Gastroesophageal sphincter (tissue), 4 donors: ENCODE data around the gene VAV2. TPM values are rescaled to one million over a fixed set of nuclear protein-coding genes. Genes with fewer than 3 reads are reported as not detected.

Experiments
- ATAC-seq: fragments of 150-250 bp; one replicate; pipeline ENCODE4 v1.9.1; 2016; ENCODE audit warnings: mild to moderate bottlenecking, moderate library complexity
- H3K27ac ChIP-seq, 4 donors: fragments of 200-600 bp; sonication (generic) in 3 of 4; 1 replicate in 3 of 4; 2 replicates in 1 of 4; pipeline ENCODE4 v1.5.1; 2016 to 2019
- H3K27me3 ChIP-seq: fragments of 200-600 bp; sonication (generic); one replicate; pipeline ENCODE4 v1.5.1; 2019
- H3K36me3 ChIP-seq, 2 donors: fragments of 200-600 bp; sonication (generic); one replicate each; pipeline ENCODE4 v1.5.1; 2019; ENCODE audit warnings: control low read depth in 1 of 2
- H3K4me1 ChIP-seq, 3 donors: fragments of 200-600 bp; sonication (generic); 1 replicate in 2 of 3; 2 replicates in 1 of 3; pipeline ENCODE4 v1.5.1; 2016 to 2019; ENCODE audit warnings: control low read depth in 2 of 3
- H3K4me3 ChIP-seq, 2 donors: fragments of 200-600 bp; sonication (generic); one replicate each; pipeline ENCODE4 v1.5.1; 2019; ENCODE audit warnings: mild to moderate bottlenecking in 1 of 2, moderate library complexity in 1 of 2
- H3K9me3 ChIP-seq, 3 donors: fragments of 200-600 bp; sonication (generic); one replicate each; pipeline ENCODE4 v1.5.1; 2017 to 2019; ENCODE audit warnings: control low read depth in 2 of 3
- EP300 ChIP-seq: sonication (generic); formaldehyde crosslinking; IDR thresholded peaks from one replicate; pipeline ENCODE4 v1.6.1; 2017; ENCODE audit warnings: antibody characterized with exemption, mild to moderate bottlenecking
- POLR2A ChIP-seq, 2 donors: fragments of 450-650 bp; IDR thresholded peaks; one replicate each; pipeline ENCODE4 v1.6.1; 2017; ENCODE audit warnings: antibody characterized with exemption in 2 of 2, mild to moderate bottlenecking in 2 of 2, moderate library complexity in 1 of 2
- POLR2AphosphoS5 ChIP-seq: sonication (generic); formaldehyde crosslinking; IDR thresholded peaks from one replicate; pipeline ENCODE4 v1.6.1; 2017; ENCODE audit warnings: antibody characterized with exemption
- WGBS, 2 donors: methylation state at CpG; one replicate each; pipeline ENCODE4 v1.1.5; 2018; ENCODE audit warnings: low coverage in 1 of 2; 5-methylcytosine and 5-hydroxymethylcytosine counted together
- total RNA-seq, 4 donors: library from RNA; depleted of rRNA; stranded (reverse); fragments of >200 nt; gene quantifications; one replicate each; pipeline ENCODE4 v1.1.0, GENCODE V29; 2016
- TF ChIP-seq, protein P1 (sequence below), 4 experiments: fragments of 200-600 bp in 2 of 4; fragments of 450-650 bp in 2 of 4; sonication (generic) in 1 of 4; IDR thresholded peaks; one replicate each; pipeline ENCODE4 v1.5.1; 2017 to 2019; ENCODE audit warnings: antibody characterized with exemption in 4 of 4, mild to moderate bottlenecking in 2 of 4, moderate library complexity in 2 of 4

The VAV2 gene
- total RNA-seq, 4 donors from 2014 or later = 7.7 to 16.8 (median 8.9) TPM

GRCh38 chr9:133850937-133851336 lies 141.2 kb downstream of the VAV2 start:
- Histone ChIP-seq H3K9me3 (no peaks in the 10 kb centered on the region), H3K27me3 (no peaks in the 10 kb centered on the region), H3K4me1 (peaks cover 0 to under 1% (median 0%) of the 10 kb centered on the region in 3 donors), H3K27ac (no peak overlapping the region), H3K36me3 (no peaks in the 10 kb centered on the region), H3K4me3 (no peak overlapping the region)
- 96% methylated on average over 5 of the region's 7 CpGs; no CpG with 5 or more reads in 1 of the 2 donors for WGBS, 2 donors
- no peak for ATAC-seq
- TF ChIP-seq EP300 = no peak
- TF ChIP-seq POLR2A (IDR thresholded peaks at IDR 0.05) = no peak
- TF ChIP-seq POLR2AphosphoS5 = no peak
- TF ChIP-seq, protein P1, sequence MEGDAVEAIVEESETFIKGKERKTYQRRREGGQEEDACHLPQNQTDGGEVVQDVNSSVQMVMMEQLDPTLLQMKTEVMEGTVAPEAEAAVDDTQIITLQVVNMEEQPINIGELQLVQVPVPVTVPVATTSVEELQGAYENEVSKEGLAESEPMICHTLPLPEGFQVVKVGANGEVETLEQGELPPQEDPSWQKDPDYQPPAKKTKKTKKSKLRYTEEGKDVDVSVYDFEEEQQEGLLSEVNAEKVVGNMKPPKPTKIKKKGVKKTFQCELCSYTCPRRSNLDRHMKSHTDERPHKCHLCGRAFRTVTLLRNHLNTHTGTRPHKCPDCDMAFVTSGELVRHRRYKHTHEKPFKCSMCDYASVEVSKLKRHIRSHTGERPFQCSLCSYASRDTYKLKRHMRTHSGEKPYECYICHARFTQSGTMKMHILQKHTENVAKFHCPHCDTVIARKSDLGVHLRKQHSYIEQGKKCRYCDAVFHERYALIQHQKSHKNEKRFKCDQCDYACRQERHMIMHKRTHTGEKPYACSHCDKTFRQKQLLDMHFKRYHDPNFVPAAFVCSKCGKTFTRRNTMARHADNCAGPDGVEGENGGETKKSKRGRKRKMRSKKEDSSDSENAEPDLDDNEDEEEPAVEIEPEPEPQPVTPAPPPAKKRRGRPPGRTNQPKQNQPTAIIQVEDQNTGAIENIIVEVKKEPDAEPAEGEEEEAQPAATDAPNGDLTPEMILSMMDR (IDR thresholded peaks at IDR 0.05) = no peak

GRCh38 chr9:133850161-133850560 lies 142.0 kb downstream of the VAV2 start:
- TF ChIP-seq POLR2AphosphoS5 = no peak
- TF ChIP-seq EP300 = no peak
- TF ChIP-seq, protein P1 (IDR thresholded peaks at IDR 0.05) = no peak
- TF ChIP-seq POLR2A (IDR thresholded peaks at IDR 0.05) = no peak
- ATAC-seq = no peak
- 90% methylated on average over 3 of the region's 9 CpGs; no CpG with 5 or more reads in 1 of the 2 donors for WGBS, 2 donors
- H3K9me3 ChIP-seq = no peaks in the 10 kb centered on the region
- H3K36me3 ChIP-seq = no peaks in the 10 kb centered on the region
- no peak overlapping the region for H3K27ac ChIP-seq
- peaks cover 0 to 9% (median 0%) of the 10 kb centered on the region in 3 donors for H3K4me1 ChIP-seq
- no peaks in the 10 kb centered on the region for H3K27me3 ChIP-seq
- H3K4me3 ChIP-seq = no peak overlapping the region

- Histone ChIP-seq H3K36me3 (no peaks in the 10 kb centered on the region), H3K9me3 (no peaks in the 10 kb centered on the region), H3K4me1 (peaks cover 0 to 18% (median 3%) of the 10 kb centered on the region in 3 donors), H3K27me3 (no peaks in the 10 kb centered on the region), H3K27ac (no peak overlapping the region), H3K4me3 (no peak overlapping the region)
- ATAC-seq = no peak
- TF ChIP-seq POLR2A (IDR thresholded peaks at IDR 0.05) = no peak
- TF ChIP-seq POLR2AphosphoS5 = no peak
- TF ChIP-seq EP300 = no peak
- TF ChIP-seq, protein P1 (IDR thresholded peaks at IDR 0.05) = no peak
- 88 to 94% methylated on average over 5 to 6 of the region's 16 CpGs for WGBS, 2 donors
Observed at GRCh38 chr9:133849110-133849670, 142.9 kb downstream of the VAV2 start.

GRCh38 chr9:133848471-133849109 lies 143.5 kb downstream of the VAV2 start:
- no peaks in the 10 kb centered on the region for H3K27me3 ChIP-seq
- H3K9me3 ChIP-seq = no peaks in the 10 kb centered on the region
- no peak overlapping the region for H3K27ac ChIP-seq
- ATAC-seq = no peak
- WGBS, 2 donors = 91% methylated on average over 6 to 12 of the region's 19 CpGs
- H3K36me3 ChIP-seq = no peaks in the 10 kb centered on the region
- H3K4me3 ChIP-seq = no peak overlapping the region
- H3K4me1 ChIP-seq = peaks cover 0 to 18% (median 3%) of the 10 kb centered on the region in 3 donors
- TF ChIP-seq, protein P1 (IDR thresholded peaks at IDR 0.05) = no peak
- TF ChIP-seq POLR2A (IDR thresholded peaks at IDR 0.05) (no peak), POLR2AphosphoS5 (no peak), EP300 (no peak)
